Measurements from ENCODE around the gene DGCR6L.
"Not testable (repeated sequence)": the region's sequence is repeated elsewhere in the genome, so short reads cannot be mapped to it uniquely, and the experiment has no call there.

DGCR6L gene

DNA sequence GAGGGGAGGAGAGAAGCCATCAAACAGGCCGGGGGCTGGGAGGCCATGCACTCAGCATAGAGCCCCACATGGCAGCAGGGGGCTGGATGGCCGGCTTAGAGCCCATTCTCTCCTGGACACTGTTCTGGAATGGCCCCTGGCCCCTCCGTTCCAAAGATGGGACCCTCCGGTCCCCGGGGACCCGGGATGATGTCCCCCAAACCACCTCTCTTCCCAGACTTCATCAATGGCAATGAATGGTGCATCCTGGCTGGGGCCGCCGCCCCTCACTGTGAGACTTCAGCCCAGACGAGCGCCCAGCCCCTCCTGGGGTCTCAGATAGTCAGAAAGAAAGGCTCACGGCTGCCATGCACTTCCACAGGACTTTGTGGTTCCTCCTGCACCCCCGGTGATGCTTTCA lies 38.0 kb downstream of the DGCR6L start:
- no peaks in the 10 kb centered on the region for H3K9me3 ChIP-seq (ENCODE audit: control insufficient read depth, low read length)
- WGBS, 2 experiments, result 76 to 81% methylated on average over 12 of the region's 12 CpGs
- no peak overlapping the region for H3K27ac ChIP-seq (ENCODE audit: insufficient read depth, low read depth, low read length, poor library complexity, severe bottlenecking)
- no peaks in the 10 kb centered on the region for H3K36me3 ChIP-seq (ENCODE audit: control insufficient read depth, insufficient read depth, low read length)
- no peaks in the 10 kb centered on the region for H3K27me3 ChIP-seq (ENCODE audit: control insufficient read depth, insufficient read depth, low read length, poor library complexity, severe bottlenecking)
- H3K4me1 ChIP-seq (ENCODE audit: control insufficient read depth, insufficient read depth, low read length), result peaks cover 19% of the 10 kb centered on the region
- H3K4me3 ChIP-seq (ENCODE audit: insufficient read depth, low read depth, low read length), result no peak overlapping the region

DNA sequence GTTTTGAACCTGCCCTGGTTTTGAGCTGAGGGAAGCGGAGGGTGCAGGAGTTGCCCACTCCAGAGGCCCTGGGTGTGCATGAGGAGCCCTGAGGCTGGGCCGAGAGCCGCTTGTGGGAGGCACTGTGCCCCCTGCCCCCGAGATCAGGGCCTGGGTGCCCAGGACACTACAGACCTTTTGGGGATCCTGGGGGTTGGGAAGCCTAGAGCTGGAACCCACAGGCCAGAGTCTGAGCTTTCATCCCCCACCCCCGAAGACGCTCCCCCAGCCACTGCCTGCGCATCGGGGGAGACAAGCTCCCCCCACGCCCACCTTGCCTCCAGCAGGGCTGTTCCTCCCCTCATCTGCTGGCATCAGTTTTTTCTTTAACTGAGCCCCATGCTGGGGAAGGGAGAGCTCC lies 38.4 kb downstream of the DGCR6L start:
- H3K27ac ChIP-seq (ENCODE audit: insufficient read depth, low read depth, low read length, poor library complexity, severe bottlenecking); H3K36me3 ChIP-seq (ENCODE audit: control insufficient read depth, insufficient read depth, low read length); H3K27me3 ChIP-seq (ENCODE audit: control insufficient read depth, insufficient read depth, low read length, poor library complexity, severe bottlenecking); H3K9me3 ChIP-seq (ENCODE audit: control insufficient read depth, low read length); H3K4me3 ChIP-seq (ENCODE audit: insufficient read depth, low read depth, low read length): not testable (repeated sequence)
- WGBS, 2 experiments, result 69 to 71% methylated on average over 9 of the region's 9 CpGs
- H3K4me1 ChIP-seq (ENCODE audit: control insufficient read depth, insufficient read depth, low read length), result peaks cover 19% of the 10 kb centered on the region

DNA sequence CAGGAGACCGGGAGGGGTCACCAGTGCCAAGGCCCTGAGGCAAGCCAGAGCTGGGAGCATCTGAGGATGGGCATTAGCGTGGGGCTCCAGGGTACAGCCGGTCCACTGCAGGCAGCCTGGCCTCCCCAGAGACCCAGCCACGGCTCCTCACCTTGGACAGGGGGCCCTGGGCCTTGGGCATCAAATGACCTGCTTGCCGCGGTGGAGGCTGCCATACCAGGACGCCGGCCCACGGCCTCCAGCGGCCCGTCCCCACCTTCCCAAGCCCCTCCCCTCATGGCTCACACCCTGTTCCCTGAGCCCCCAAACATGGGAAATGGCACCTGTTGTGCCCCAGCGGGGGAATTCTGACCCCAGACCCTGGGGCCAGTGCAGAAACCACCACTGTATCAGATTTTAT lies 39.0 kb downstream of the DGCR6L start:
- Histone ChIP-seq H3K4me1 (ENCODE audit: control insufficient read depth, insufficient read depth, low read length) (peaks cover 19% of the 10 kb centered on the region), H3K27ac (ENCODE audit: insufficient read depth, low read depth, low read length, poor library complexity, severe bottlenecking) (no peak overlapping the region), H3K4me3 (ENCODE audit: insufficient read depth, low read depth, low read length) (no peak overlapping the region), H3K27me3 (ENCODE audit: control insufficient read depth, insufficient read depth, low read length, poor library complexity, severe bottlenecking) (no peaks in the 10 kb centered on the region), H3K36me3 (ENCODE audit: control insufficient read depth, insufficient read depth, low read length) (no peaks in the 10 kb centered on the region), H3K9me3 (ENCODE audit: control insufficient read depth, low read length) (no peaks in the 10 kb centered on the region)
- WGBS, 2 experiments, result 85% methylated on average over 11 to 12 of the region's 12 CpGs

DNA sequence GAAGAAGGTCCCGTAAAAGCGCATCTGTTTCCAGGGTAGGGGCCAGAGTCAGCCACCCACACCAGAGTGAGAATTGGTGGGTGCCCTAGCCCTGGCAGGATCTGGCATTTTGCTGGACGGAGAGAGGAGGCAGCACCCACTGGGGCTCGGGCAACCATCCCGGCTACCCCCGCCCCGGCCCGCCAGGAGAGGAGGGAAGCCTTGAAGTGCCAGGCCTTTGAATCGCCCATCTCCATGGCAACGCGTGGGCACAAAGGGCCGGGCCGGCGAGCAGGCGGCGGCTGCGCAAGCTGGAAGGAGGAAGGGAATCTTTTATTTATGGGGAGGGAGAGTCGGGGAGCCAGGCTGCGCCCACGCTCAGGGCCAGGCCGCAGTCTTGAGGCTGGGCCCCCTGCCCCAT lies 39.7 kb downstream of the DGCR6L start:
- H3K27me3 ChIP-seq (ENCODE audit: control insufficient read depth, insufficient read depth, low read length, poor library complexity, severe bottlenecking); H3K9me3 ChIP-seq (ENCODE audit: control insufficient read depth, low read length); H3K27ac ChIP-seq (ENCODE audit: insufficient read depth, low read depth, low read length, poor library complexity, severe bottlenecking); H3K36me3 ChIP-seq (ENCODE audit: control insufficient read depth, insufficient read depth, low read length); H3K4me3 ChIP-seq (ENCODE audit: insufficient read depth, low read depth, low read length): not testable (repeated sequence)
- 72 to 82% methylated on average over 9 to 10 of the region's 21 CpGs for WGBS, 2 experiments
- H3K4me1 ChIP-seq (ENCODE audit: control insufficient read depth, insufficient read depth, low read length), result peaks cover 19% of the 10 kb centered on the region

DNA sequence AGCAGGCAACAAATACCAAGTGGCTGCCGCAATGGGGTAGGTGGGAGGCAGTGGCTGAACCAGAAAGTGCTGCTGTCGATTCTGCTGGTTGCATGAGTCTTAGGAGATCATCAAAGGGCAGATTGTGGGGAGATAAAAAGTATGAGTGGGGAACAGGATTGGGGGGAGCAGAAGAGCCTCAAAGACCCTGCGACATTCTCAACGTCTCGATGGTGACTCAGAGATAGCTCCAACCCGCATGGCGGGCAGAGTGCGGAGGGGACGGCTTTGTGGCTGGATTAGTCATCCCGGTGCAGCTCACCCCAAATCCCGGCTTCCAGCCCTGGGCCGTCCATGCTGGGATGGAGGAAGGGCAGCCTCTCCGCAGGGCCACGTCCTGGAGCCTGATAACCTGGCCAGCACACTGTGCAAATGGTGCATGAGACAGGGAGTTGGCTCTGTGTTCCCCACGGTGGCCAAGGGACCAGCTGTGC lies 40.2 kb downstream of the DGCR6L start:
- H3K27ac ChIP-seq (ENCODE audit: insufficient read depth, low read depth, low read length, poor library complexity, severe bottlenecking), result no peak overlapping the region
- H3K27me3 ChIP-seq (ENCODE audit: control insufficient read depth, insufficient read depth, low read length, poor library complexity, severe bottlenecking), result no peaks in the 10 kb centered on the region
- no peak overlapping the region for H3K4me3 ChIP-seq (ENCODE audit: insufficient read depth, low read depth, low read length)
- H3K36me3 ChIP-seq (ENCODE audit: control insufficient read depth, insufficient read depth, low read length), result no peaks in the 10 kb centered on the region
- no peaks in the 10 kb centered on the region for H3K9me3 ChIP-seq (ENCODE audit: control insufficient read depth, low read length)
- WGBS, 2 experiments, result 80% methylated on average over 15 of the region's 15 CpGs
- peaks cover 19% of the 10 kb centered on the region for H3K4me1 ChIP-seq (ENCODE audit: control insufficient read depth, insufficient read depth, low read length)

DNA sequence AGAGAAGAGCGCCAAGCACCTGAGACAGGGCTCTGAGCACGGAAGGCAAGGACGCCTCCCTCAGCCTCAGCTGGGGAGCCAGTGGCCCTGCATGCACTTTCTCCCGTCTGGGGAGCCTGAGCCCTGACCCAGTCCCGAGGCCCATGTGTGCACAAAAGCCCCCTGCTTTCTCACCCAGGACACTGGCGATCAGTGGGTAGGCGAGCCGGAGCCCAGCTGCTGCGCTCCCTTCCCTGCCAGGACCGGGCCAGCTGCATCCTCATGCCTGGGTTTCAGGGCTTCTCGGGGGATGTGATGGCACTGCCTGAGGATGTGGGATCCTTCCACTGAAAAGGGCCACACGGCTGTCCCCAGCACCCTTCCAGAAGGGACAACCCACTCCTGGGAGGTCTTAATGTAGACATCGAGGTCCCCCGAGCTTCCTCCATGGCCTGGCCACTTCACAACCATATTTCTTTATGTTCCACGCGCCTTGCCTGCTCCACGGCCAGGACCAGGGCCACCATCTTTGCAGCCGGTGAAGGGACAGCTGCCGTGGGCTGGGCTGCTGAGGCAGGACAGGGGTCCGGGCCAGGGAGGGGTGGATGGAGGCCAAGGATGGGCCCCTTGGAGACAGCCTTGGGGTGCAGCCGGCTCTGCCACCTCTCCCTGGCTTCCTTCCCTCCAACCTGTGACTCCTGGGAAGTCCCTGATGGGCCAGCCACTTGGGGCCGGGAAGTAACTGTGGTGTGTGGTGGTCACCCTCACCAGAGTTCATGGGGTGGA lies 41.0 kb downstream of the DGCR6L start:
- 87 to 89% methylated on average over 18 to 19 of the region's 22 CpGs for WGBS, 2 experiments
- not testable (repeated sequence) for H3K27ac ChIP-seq (ENCODE audit: insufficient read depth, low read depth, low read length, poor library complexity, severe bottlenecking); H3K9me3 ChIP-seq (ENCODE audit: control insufficient read depth, low read length); H3K27me3 ChIP-seq (ENCODE audit: control insufficient read depth, insufficient read depth, low read length, poor library complexity, severe bottlenecking); H3K36me3 ChIP-seq (ENCODE audit: control insufficient read depth, insufficient read depth, low read length); H3K4me3 ChIP-seq (ENCODE audit: insufficient read depth, low read depth, low read length)
- peaks cover 21% of the 10 kb centered on the region for H3K4me1 ChIP-seq (ENCODE audit: control insufficient read depth, insufficient read depth, low read length)

DNA sequence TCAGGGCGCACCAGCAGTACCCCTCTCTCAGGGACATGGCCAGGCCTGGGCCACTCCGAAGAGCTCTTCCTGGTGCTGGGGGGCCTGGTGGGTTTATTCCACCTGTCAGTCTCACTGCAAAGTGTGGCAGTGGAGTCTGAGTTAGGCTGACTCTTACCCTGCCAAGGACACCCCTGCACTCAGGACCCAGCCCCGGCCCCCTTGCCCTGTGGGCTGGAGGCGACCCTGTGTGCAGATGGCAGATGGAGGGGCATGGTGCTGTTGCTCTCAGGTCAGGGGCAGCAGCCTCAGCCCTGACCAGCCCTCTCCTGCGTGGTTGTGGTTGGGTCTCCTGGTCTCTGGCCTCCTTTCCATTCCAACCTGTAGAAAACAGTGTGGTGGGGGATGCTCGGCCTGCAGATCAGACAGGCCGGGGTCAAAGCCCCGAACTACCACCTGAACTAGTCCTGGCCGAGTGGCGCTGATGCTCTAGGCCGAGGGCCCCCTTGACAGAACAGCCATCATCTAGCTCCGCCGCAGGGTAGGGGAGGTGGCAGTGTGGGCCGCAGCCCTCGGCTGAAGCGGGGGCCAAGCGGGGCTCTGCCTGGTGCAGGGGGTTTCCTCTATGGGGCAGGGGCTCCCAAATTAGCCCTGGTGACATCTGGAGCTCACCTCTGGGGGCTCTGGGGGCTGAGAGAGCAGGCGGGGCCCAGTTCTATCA lies 41.8 kb downstream of the DGCR6L start:
- H3K9me3 ChIP-seq (ENCODE audit: control insufficient read depth, low read length); H3K4me3 ChIP-seq (ENCODE audit: insufficient read depth, low read depth, low read length); H3K27ac ChIP-seq (ENCODE audit: insufficient read depth, low read depth, low read length, poor library complexity, severe bottlenecking); H3K36me3 ChIP-seq (ENCODE audit: control insufficient read depth, insufficient read depth, low read length); H3K27me3 ChIP-seq (ENCODE audit: control insufficient read depth, insufficient read depth, low read length, poor library complexity, severe bottlenecking): not testable (repeated sequence)
- peaks cover 18% of the 10 kb centered on the region for H3K4me1 ChIP-seq (ENCODE audit: control insufficient read depth, insufficient read depth, low read length)
- 81 to 86% methylated on average over 16 to 17 of the region's 18 CpGs for WGBS, 2 experiments

DNA sequence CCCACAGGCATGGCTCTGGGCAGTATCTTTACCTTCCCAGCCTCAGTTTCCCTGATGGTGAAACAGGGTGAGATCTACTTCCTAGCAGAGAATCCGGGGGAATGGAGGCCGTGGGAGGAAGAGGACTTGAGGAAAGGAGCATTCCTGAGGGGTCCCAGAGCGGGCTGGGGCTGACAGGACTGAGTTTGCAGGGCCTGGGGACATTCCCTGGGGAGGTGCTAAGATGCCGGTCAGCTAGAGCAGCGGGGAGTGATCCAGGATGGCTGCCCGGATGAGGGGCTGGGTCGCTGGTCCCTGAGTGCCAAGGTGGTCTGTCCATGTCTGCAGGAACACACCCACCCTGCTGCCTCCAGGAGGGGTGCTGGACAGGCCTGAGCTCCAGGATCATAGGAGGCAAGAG lies 43.4 kb downstream of the DGCR6L start:
- H3K4me1 ChIP-seq (ENCODE audit: control insufficient read depth, insufficient read depth, low read length), result peaks cover 8% of the 10 kb centered on the region
- H3K36me3 ChIP-seq (ENCODE audit: control insufficient read depth, insufficient read depth, low read length), result no peaks in the 10 kb centered on the region
- no peaks in the 10 kb centered on the region for H3K27me3 ChIP-seq (ENCODE audit: control insufficient read depth, insufficient read depth, low read length, poor library complexity, severe bottlenecking)
- no peaks in the 10 kb centered on the region for H3K9me3 ChIP-seq (ENCODE audit: control insufficient read depth, low read length)
- 87 to 90% methylated on average over 7 of the region's 7 CpGs for WGBS, 2 experiments
- no peak overlapping the region for H3K4me3 ChIP-seq (ENCODE audit: insufficient read depth, low read depth, low read length)
- H3K27ac ChIP-seq (ENCODE audit: insufficient read depth, low read depth, low read length, poor library complexity, severe bottlenecking), result no peak overlapping the region

DNA sequence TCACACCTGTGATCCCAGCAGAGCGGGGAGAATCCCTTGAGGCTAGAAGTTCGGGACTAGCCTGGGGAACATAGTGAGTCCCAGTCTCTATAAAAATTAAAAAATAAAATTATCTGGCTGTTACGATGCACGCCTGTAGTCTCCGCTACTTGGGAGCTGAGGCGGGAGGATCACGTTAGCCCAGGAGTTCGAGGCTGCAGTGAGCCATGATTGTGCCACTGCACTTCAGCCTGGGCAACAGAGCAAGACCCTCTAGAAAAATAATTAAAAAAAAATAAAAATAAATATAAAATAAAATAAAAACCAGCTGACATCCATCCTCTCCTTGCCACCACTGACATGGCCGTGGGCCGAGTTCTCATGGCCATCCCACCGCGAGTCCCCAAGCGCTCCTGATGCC lies 44.0 kb downstream of the DGCR6L start:
- no peak overlapping the region for H3K4me3 ChIP-seq (ENCODE audit: insufficient read depth, low read depth, low read length)
- no peaks in the 10 kb centered on the region for H3K27me3 ChIP-seq (ENCODE audit: control insufficient read depth, insufficient read depth, low read length, poor library complexity, severe bottlenecking)
- H3K4me1 ChIP-seq (ENCODE audit: control insufficient read depth, insufficient read depth, low read length), result peaks cover 6% of the 10 kb centered on the region
- no peak overlapping the region for H3K27ac ChIP-seq (ENCODE audit: insufficient read depth, low read depth, low read length, poor library complexity, severe bottlenecking)
- WGBS, 2 experiments, result 95% methylated on average over 13 of the region's 13 CpGs
- no peaks in the 10 kb centered on the region for H3K36me3 ChIP-seq (ENCODE audit: control insufficient read depth, insufficient read depth, low read length)
- no peaks in the 10 kb centered on the region for H3K9me3 ChIP-seq (ENCODE audit: control insufficient read depth, low read length)

DNA sequence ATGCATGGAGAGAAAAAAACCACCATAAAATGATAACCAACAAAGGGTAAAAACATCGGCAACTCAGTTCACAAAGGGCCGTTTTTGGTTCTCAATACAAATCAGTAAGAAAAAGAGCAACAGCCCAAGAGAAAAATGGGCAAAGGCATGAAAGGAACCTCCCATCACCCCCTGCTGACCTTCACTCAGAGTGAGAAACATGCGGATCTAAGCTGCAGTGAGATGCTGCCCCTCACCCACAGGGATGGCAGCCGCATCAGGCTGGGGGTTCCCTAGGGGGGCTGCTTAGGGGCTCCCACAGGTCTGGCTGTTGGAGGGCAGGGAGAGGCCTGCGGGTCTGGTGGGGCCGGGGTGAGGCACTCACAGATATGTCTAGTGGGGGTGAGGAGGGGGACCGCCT lies 44.5 kb downstream of the DGCR6L start:
- WGBS, 2 experiments, result 12 to 22% methylated on average over 2 to 3 of the region's 7 CpGs
- not testable (repeated sequence) for H3K27ac ChIP-seq (ENCODE audit: insufficient read depth, low read depth, low read length, poor library complexity, severe bottlenecking); H3K36me3 ChIP-seq (ENCODE audit: control insufficient read depth, insufficient read depth, low read length); H3K27me3 ChIP-seq (ENCODE audit: control insufficient read depth, insufficient read depth, low read length, poor library complexity, severe bottlenecking); H3K9me3 ChIP-seq (ENCODE audit: control insufficient read depth, low read length); H3K4me3 ChIP-seq (ENCODE audit: insufficient read depth, low read depth, low read length); H3K4me1 ChIP-seq (ENCODE audit: control insufficient read depth, insufficient read depth, low read length)
